AG10803 (cell line): ENCODE measurements around the gene TULP1.
A peak's percentile ranks its signal among the peaks of the same experiment; 100 is the strongest.

ENCODE experiments used
- DNase-seq: peaks from one replicate; pipeline ENCODE4 v3.0.0; 2010; ENCODE audit warnings: low read depth
- H3K4me3 ChIP-seq: 2 replicates; pipeline ENCODE4 v1.5.1; 2011; ENCODE audit warnings: mild to moderate bottlenecking, low read length, control low read depth
- CTCF ChIP-seq: conservative IDR thresholded peaks from 2 replicates; pipeline ENCODE4 v1.5.1; 2011; ENCODE audit warnings: mild to moderate bottlenecking, low read length, control low read depth, inconsistent platforms

Gene TULP1

GRCh38 chr6:35449287-35449881, 63.3 kb downstream of the TULP1 start:
- TF ChIP-seq CTCF = peak; percentile 77
- peak; percentile 71 for DNase-seq
- no peak overlapping the region for H3K4me3 ChIP-seq

- no peak for TF ChIP-seq CTCF
- no peak overlapping the region for H3K4me3 ChIP-seq
- no peak for DNase-seq
These were observed 64.5 kb downstream of the TULP1 start for GRCh38 chr6:35448191-35448590.
